ENCODE data around the gene PLEKHH3. TPM values are rescaled to one million over a fixed set of nuclear protein-coding genes. Genes with fewer than 3 reads are reported as not detected.

The PLEKHH3 gene
- total RNA-seq, 2 donors from 2014 or later = 13.7 to 24.3 TPM

DNA sequence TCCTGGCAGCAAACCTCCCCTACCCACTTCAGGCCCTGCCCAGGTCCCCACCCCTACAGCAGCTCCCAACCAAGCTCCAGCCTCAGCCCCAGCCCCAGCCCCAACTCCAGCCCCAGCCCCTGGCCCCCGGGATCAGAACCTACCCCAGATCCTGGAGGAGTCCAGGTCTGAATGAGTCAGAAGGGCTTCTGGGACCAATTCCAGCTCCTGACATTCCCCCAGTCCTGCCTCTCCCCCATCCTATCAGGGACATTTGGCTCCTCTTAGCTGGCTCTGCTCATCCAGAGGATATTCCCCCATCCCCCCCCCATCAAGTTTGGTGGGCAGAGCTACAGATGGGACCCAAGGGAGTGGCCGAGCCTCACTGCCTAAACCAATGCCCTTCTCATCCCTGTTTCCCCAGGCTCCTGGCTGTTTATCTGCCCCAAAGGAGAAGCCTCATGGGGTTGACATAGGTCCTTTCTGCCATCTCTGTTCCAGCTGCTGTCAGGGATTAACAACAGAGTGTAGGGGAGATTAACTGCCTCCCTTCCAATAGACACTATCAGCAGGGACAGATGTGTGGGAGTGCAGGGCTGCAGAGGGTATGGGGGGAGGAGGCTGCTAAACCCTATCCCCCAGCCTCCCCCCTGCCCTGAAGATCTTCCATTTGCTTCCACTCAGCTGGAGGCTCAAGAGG lies 22.1 kb upstream of the PLEKHH3 start:
- Mint-ChIP-seq H3K9me3 (no peaks in the 10 kb centered on the region), H3K4me1 (peaks cover 8% of the 10 kb centered on the region), H3K27me3 (ENCODE audit: insufficient read depth) (no peaks in the 10 kb centered on the region), H3K36me3 (ENCODE audit: low read depth) (peaks cover 23% of the 10 kb centered on the region), H3K4me3 (no peak overlapping the region), H3K27ac (no peak overlapping the region)
- WGBS, 2 experiments (ENCODE audit: insufficient coverage in 1 of 2, insufficient read length in 1 of 2) = 89% methylated on average over 2 of the region's 2 CpGs; no CpG with 5 or more reads in 1 of the 2 experiments
- no peak overlapping the region for H3K9ac ChIP-seq (ENCODE audit: extremely low read depth, low read length, poor library complexity, severe bottlenecking)
- H3K4me3 ChIP-seq (ENCODE audit: low read length) = no peak overlapping the region
- peaks cover 10% of the 10 kb centered on the region for H3K36me3 ChIP-seq (ENCODE audit: control insufficient read depth, insufficient read depth, low read length)
- no peaks in the 10 kb centered on the region for H3K27me3 ChIP-seq (ENCODE audit: control insufficient read depth, insufficient read depth, low read length, poor library complexity, severe bottlenecking)
- H3K9me3 ChIP-seq (ENCODE audit: control insufficient read depth, low read length) = no peaks in the 10 kb centered on the region
- H3K27ac ChIP-seq (ENCODE audit: low read depth, low read length) = no peak overlapping the region
- peak; percentile 49 for DNase-seq
- H3K4me1 ChIP-seq (ENCODE audit: control insufficient read depth, insufficient read depth, low read length) = peaks cover 5% of the 10 kb centered on the region
- TF ChIP-seq, protein P1, sequence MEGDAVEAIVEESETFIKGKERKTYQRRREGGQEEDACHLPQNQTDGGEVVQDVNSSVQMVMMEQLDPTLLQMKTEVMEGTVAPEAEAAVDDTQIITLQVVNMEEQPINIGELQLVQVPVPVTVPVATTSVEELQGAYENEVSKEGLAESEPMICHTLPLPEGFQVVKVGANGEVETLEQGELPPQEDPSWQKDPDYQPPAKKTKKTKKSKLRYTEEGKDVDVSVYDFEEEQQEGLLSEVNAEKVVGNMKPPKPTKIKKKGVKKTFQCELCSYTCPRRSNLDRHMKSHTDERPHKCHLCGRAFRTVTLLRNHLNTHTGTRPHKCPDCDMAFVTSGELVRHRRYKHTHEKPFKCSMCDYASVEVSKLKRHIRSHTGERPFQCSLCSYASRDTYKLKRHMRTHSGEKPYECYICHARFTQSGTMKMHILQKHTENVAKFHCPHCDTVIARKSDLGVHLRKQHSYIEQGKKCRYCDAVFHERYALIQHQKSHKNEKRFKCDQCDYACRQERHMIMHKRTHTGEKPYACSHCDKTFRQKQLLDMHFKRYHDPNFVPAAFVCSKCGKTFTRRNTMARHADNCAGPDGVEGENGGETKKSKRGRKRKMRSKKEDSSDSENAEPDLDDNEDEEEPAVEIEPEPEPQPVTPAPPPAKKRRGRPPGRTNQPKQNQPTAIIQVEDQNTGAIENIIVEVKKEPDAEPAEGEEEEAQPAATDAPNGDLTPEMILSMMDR (conservative IDR thresholded peaks at IDR 0.05) = no peak

DNA sequence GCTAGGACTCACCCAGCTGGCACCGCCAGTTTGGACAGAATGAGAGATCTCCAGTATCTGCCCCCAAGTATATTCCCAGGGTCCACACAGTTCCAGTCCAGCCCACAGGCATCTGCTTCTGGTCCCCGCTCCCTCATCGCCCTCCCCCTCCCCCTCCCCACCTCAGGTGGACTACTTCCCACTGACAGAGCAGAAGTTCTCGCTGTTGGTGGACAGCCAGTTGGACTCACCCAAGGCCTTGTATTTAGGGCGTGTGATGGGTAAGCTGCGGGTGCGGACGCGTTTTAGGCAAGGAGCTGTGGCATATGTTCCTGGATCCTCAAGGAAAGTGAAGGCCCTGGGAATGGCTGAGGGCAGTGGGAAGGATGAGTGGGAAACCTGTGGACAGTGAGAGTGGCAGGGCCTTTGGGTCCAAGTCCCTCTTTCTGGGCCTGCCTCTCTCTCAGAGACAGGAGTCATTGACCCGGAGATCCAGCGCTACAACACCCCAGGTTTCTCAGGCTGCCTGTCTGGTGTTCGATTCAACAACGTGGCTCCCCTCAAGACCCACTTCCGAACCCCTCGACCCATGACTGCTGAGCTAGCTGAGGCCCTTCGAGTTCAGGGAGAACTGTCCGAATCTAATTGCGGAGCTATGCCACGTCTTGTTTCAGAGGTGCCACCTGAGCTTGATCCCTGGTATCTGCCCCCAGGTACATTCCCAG lies 20.5 kb upstream of the PLEKHH3 start:
- Histone ChIP-seq H3K4me3 (ENCODE audit: low read length) (no peak overlapping the region), H3K4me1 (ENCODE audit: control insufficient read depth, insufficient read depth, low read length) (peaks cover 5% of the 10 kb centered on the region), H3K27ac (ENCODE audit: low read depth, low read length) (no peak overlapping the region), H3K36me3 (ENCODE audit: control insufficient read depth, insufficient read depth, low read length) (peaks cover 3% of the 10 kb centered on the region), H3K9ac (ENCODE audit: extremely low read depth, low read length, poor library complexity, severe bottlenecking) (no peak overlapping the region), H3K27me3 (ENCODE audit: control insufficient read depth, insufficient read depth, low read length, poor library complexity, severe bottlenecking) (no peaks in the 10 kb centered on the region), H3K9me3 (ENCODE audit: control insufficient read depth, low read length) (no peaks in the 10 kb centered on the region)
- H3K4me1 Mint-ChIP-seq = peaks cover 8% of the 10 kb centered on the region
- WGBS, 2 experiments (ENCODE audit: insufficient coverage in 1 of 2, insufficient read length in 1 of 2) = 93 to 99% methylated on average over 18 to 19 of the region's 19 CpGs
- H3K27ac Mint-ChIP-seq = no peak overlapping the region
- H3K9me3 Mint-ChIP-seq = no peaks in the 10 kb centered on the region
- no peak for DNase-seq
- H3K36me3 Mint-ChIP-seq (ENCODE audit: low read depth) = peaks cover 12% of the 10 kb centered on the region
- TF ChIP-seq, protein P1 (conservative IDR thresholded peaks at IDR 0.05) = no peak
- H3K27me3 Mint-ChIP-seq (ENCODE audit: insufficient read depth) = no peaks in the 10 kb centered on the region
- H3K4me3 Mint-ChIP-seq = no peak overlapping the region

DNA sequence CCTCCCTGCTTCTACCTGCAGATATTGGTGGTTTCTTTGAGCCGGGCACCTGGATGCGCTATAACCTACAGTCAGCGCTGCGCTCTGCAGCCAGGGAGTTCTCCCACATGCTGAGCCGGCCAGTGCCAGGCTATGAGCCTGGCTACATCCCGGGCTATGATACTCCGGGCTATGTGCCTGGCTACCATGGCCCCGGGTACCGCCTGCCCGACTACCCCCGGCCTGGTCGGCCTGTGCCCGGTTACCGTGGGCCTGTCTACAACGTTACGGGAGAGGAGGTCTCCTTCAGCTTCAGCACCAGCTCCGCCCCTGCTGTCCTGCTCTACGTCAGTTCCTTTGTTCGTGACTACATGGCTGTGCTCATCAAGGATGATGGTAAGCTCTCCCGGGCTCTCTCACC lies 18.7 kb upstream of the PLEKHH3 start:
- no peaks in the 10 kb centered on the region for H3K9me3 ChIP-seq (ENCODE audit: control insufficient read depth, low read length)
- no peaks in the 10 kb centered on the region for H3K9me3 Mint-ChIP-seq
- H3K4me1 Mint-ChIP-seq = peaks cover 8% of the 10 kb centered on the region
- no peak overlapping the region for H3K4me3 Mint-ChIP-seq
- H3K27ac ChIP-seq (ENCODE audit: low read depth, low read length) = no peak overlapping the region
- no peaks in the 10 kb centered on the region for H3K27me3 Mint-ChIP-seq (ENCODE audit: insufficient read depth)
- 96% methylated on average over 14 to 20 of the region's 20 CpGs for WGBS, 2 experiments (ENCODE audit: insufficient coverage in 1 of 2, insufficient read length in 1 of 2)
- peaks cover 12% of the 10 kb centered on the region for H3K36me3 Mint-ChIP-seq (ENCODE audit: low read depth)
- peaks cover 3% of the 10 kb centered on the region for H3K36me3 ChIP-seq (ENCODE audit: control insufficient read depth, insufficient read depth, low read length)
- no peaks in the 10 kb centered on the region for H3K27me3 ChIP-seq (ENCODE audit: control insufficient read depth, insufficient read depth, low read length, poor library complexity, severe bottlenecking)
- peaks cover 5% of the 10 kb centered on the region for H3K4me1 ChIP-seq (ENCODE audit: control insufficient read depth, insufficient read depth, low read length)
- no peak overlapping the region for H3K4me3 ChIP-seq (ENCODE audit: low read length)
- no peak overlapping the region for H3K27ac Mint-ChIP-seq
- no peak for DNase-seq
- TF ChIP-seq, protein P1 (conservative IDR thresholded peaks at IDR 0.05) = no peak
- no peak overlapping the region for H3K9ac ChIP-seq (ENCODE audit: extremely low read depth, low read length, poor library complexity, severe bottlenecking)

All from endodermal cell (in vitro differentiated cells).